Measurements from ENCODE around the gene FIBP. TPM values are rescaled to one million over a fixed set of nuclear protein-coding genes. Genes with fewer than 3 reads are reported as not detected.

The FIBP gene
- total RNA-seq, 1 donor, result 193 TPM

DNA sequence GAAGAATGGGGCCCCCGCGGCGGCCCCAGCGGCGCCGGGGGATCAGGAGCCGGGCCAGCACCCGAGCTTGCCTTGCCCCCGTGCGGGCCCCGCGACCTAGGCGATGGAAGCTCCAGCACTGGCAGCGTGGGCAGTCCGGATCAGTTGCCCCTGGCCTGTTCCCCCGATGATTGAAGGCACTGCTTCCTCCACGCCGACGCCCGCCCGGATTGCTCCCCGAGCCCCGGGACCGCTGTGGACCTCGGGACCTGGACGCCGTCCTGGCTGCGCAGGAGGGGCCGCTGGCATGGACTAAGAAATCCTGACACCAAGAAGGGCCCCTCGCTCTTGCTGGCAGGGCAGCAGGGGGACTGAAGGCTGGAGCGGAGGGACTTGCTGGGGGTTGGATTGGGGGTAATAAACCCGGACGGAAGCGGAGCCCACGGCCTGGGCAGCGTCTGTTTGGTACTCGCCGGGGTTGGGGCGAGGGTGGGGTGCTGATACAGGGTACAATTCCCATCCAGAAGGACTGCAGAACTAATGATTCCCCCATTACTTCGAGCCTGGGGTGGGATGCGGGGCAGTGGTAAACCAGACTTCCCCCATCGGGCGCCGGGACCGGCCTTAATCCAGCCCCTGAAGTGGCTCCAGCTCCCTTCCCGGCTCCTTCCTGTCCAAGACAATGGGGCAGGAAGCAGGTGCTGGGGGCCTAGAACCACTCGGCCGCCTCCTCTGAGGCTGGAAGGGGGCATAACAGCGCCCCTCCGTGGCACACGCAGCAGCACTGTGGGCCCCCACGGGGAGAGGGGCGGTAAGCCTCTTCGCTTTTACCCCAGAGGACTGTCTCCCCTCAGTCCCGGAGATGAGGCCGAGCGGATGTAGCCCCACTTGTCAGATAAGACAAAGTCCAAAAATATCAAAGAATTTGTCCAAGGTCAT is 3.2 kb upstream of the FIBP start:
- peak in 1 of 3 donors; percentile 48 for DNase-seq (ENCODE audit: low read depth in 2 of 3, low spot score in 2 of 3)

DNA sequence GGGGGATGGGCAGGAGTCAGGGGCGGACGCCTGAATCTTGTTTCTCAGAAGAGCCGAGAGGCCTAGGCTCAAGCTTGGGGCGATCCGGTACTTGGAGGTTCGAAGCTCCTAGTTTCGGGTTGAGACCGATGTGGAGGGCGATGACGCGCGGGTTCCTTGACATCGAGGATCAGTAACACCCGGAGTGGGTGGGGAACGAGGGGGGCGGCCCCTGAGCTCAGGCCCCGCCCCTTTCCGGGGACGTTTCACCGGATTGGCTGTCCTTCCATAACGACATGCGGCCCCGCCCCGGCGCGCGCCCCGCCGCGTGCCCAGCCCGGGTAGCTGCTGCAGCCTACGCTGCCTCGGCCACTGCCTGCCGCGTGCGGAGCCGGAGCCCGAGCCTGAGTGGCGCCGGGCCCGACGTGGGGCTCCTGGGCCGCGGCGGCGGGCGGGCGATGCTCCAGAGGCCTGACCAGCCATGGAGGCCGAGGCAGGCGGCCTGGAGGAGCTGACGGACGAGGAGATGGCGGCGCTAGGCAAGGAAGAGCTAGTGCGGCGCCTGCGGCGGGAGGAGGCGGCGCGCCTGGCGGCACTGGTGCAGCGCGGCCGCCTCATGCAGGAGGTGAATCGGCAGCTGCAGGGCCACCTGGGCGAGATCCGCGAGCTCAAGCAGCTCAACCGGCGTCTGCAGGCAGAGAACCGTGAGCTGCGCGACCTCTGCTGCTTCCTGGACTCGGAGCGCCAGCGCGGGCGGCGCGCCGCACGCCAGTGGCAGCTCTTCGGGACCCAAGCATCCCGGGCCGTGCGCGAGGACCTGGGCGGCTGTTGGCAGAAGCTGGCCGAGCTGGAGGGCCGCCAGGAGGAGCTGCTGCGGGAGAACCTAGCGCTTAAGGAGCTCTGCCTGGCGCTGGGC is 2.3 kb upstream of the FIBP start, which contains the start of gene CCDC85B:
Gene CCDC85B (plus strand): TSS at position 350 of the 895 bp plus-strand sequence. CDS start 111 bp downstream, at position 461.
- peak; percentile 94 to 95 (median 95) for DNase-seq (ENCODE audit: low read depth in 2 of 3, low spot score in 2 of 3)

DNA sequence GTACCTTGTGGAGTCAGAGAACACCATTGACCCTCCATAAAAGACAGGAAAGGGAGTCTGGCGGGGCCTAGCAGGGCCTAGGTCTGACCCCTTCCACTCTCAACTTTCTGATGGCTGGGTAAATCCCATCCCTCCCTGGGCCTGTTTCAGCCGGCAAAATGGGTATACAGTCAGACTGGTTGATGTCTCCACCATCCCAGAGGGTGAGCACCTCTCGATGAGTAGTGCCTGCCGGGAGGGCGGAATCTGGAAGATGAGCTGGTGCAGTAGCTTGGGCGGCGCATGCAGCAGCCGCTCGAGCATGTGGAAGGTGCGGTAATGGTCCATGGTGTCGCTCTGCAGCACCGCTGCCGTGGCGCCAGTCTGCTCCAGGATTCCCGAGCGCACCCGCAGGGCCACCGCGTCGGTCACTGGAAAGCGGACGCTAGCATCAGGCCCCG is 528 bp downstream of the FIBP start:
- no peak for DNase-seq (ENCODE audit: low read depth in 2 of 3, low spot score in 2 of 3)

DNA sequence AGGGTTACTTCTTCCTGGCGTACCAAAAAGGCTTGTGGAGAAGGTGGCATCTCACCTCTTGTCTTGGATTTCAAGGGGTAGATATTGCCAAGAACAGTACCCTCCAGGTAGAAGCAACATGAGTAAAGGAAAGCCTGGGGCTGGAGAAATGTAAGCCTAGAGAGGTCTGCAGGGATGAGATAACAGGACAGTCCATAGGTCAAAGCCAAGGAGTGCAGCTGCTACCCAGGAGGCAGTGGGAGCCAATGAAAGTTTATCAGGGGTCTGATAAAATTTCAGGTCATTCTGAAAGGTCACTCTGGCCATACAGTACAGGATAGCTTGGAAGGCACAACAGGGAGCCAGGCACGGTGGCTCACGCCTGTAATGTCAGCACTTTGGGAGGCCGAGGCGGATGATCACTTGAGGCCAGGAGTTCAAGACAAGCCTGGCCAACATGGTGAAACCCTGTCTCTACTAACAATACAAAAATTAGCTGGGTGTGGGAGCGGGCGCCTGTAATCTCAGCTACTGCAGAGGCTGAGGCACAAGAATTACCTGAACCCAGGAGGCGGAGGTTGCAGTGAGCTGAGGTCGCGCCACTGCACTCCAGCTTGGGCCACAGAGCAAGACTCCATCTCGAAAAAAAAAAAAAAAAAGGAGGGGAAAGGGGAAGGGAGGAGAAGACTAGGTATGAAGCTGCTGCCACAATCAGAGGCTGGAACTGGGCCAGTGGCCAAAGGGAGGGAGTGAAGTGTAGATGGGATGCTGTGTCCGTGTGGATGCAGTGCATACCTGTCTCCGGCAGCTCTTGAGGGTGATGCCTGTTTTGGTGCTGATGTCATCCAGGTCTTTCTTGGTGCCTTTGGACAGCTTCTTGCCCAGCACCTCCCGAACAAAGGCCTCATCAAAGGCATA is 1.2 kb downstream of the FIBP start:
- no peak for DNase-seq (ENCODE audit: low read depth in 2 of 3, low spot score in 2 of 3)

- no peak for DNase-seq (ENCODE audit: low read depth in 2 of 3, low spot score in 2 of 3)
These were observed 2.3 kb downstream of the FIBP start for GRCh38 chr11:65885808-65886536.

DNA sequence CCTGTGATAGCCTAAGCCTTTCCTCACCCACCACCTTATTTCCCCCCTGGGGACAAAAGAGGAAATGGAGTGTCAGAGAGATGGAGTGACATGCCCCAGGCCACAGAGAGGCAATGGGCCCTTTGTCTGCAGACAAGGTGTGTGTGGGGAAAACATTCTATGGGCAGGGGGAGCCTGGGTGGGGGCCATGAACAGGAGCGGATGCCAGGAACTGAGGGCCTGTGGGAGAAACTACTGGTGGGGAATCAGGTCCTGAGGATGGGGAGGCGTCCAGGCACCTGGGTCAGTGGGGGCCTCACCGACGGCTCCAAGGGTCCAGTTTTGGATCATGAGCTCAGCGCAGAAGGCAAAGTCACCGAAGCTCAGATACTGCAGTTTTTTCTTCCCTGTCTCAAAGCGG is 3.0 kb downstream of the FIBP start:
- DNase-seq (ENCODE audit: low read depth in 2 of 3, low spot score in 2 of 3), result no peak

DNA sequence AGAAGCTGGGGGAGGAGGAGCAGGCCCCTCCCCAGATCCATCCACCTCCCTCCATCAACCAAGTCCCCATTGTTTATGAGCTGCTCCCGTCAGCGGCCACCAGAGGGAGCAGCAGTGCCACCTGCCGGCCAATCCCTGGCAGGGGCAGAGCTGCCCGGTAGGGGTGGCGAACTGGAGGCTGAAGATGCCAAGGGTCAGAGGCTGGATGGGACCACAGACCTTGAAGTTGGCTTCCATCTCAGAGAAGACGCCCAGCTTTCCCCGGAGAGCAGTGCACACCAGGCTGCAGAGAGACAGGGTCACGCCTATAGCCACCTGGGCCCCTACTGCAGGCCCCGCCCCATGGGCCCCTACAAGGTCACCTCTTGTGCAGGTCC is 3.6 kb downstream of the FIBP start:
- DNase-seq (ENCODE audit: low read depth in 2 of 3, low spot score in 2 of 3), result peak; percentile 69 to 84 (median 81)

DNA sequence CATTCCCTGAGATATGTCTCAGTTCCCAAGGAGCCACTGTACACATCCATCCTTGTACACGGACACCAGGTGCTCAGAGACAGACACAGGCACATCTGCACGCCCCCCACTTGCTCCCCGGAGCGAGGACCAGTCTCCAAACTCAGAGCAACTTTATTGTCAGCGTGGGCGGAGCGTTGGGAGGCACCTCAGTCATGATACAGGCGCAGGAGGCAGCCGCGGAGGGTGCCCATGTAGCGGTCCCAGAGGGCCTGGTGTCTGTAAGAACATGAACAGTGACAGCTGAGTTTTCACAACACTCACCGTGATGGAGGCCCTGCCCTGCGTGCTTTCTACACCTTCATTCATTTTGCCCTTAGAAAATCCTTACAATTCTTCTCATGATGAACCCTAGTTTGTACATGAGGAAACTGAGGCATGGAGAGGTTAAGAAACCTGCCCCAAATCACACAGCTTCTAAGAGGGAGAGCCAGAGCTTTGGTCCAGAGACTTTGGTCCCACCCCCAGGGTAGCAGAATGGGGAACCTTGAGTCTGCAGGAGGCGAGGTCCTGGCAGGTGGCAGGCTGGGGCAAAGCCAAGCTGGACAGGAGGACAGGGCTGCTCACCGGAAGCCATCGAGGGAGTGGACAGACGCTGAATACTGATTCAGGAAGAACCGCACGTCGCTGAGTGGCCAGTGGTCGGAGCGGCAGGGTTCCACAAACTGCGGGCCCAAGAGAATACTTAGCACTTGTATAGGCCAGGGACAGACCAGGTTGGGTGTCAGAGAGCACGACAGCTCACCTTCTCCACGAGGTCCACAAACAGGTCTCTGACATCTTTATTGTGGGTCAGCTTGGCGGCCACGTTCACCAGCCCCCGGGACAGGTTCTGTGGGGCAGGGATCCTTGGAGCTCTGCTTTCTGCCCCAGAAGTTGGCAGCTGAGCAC is 4.2 kb downstream of the FIBP start:
- no peak for DNase-seq (ENCODE audit: low read depth in 2 of 3, low spot score in 2 of 3)

GRCh38 chr11:65883058-65883761 is 5.1 kb downstream of the FIBP start:
- DNase-seq (ENCODE audit: low read depth in 2 of 3, low spot score in 2 of 3), result no peak

DNA sequence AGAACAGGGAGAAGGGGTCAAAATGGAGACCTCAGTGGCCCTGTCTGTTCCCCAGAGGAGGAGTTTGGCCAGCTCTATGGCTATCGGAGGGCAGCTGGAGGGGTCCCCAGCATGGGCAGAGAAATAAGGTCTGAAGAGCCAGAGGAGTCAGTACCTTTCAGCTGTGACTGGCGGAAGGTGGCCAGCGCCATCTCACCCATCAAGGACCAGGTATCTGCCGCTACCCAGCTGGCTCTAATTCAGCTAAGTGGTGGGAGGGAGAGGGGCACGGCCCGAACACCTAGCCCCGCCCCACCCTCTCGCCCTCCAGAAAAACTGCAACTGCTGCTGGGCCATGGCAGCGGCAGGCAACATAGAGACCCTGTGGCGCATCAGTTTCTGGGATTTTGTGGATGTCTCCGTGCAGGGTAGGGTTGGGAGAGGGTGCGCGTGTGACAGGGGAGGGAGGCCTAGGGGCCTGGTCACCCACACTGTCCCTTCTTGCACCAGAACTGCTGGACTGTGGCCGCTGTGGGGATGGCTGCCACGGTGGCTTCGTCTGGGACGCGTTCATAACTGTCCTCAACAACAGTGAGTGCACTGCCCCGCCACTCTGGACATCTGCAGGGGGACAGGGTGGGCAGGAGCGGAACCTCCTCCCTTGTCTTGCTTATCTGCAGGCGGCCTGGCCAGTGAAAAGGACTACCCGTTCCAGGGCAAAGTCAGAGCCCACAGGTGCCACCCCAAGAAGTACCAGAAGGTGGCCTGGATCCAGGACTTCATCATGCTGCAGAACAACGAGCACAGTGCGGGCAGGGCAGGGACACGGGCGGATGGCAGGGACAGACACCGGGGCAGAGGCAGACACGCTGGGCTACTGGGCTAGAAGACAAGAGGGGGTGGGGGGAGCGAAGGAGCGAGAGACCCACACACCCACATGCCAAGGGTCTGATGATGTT is 5.9 kb downstream of the FIBP start:
- DNase-seq (ENCODE audit: low read depth in 2 of 3, low spot score in 2 of 3), result no peak

- no peak for DNase-seq (ENCODE audit: low read depth in 2 of 3, low spot score in 2 of 3)
These were observed 7.3 kb downstream of the FIBP start for GRCh38 chr11:65880844-65881421.

DNA sequence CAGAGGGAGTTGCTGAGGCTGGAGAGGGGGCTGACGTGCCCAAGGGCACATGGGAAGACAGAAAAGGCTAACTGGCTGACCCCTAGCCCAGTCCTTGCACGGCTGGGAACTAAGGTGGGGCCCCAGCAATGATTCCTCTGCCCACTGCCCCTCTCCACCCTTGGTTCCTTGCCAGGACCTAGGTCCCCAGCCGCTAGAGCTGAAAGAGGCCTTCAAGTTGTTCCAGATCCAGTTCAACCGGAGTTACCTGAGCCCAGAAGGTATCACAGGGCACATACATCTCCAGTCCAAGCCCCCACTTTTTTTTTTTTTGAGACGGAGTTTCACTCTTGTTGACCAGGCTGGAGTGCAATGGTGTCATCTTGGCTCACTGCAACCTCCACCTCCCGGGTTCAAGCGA is 8.2 kb downstream of the FIBP start:
- no peak for DNase-seq (ENCODE audit: low read depth in 2 of 3, low spot score in 2 of 3)

DNA sequence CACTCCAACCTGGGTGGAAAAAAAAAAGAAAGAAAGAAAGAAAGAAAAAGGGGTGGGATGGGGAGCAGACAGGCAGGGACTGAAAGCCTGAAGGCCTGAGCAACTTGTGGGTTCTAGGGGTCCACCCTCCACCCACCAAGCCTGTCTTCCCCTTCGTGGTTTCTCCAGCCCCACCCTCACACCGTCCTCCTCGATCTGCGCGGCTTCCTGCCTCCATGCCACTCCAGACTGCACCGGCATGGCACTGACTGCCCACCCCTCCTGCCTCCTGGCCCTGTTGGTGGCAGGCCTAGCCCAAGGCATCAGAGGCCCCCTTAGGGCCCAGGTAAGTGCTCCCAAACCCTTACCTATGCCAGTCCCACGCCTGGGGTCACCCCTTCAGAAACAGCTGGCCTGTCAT is 8.7 kb downstream of the FIBP start, which contains the start of gene CTSW:
Gene CTSW (plus strand): TSS at position 221 of the 400 bp plus-strand sequence. CDS start 18 bp downstream, at position 239.
- peak in 2 of 3 donors; percentile 64 to 78 for DNase-seq (ENCODE audit: low read depth in 2 of 3, low spot score in 2 of 3)

- DNase-seq (ENCODE audit: low read depth in 2 of 3, low spot score in 2 of 3), result peak; percentile 90 to 92 (median 91)
These were observed 14.7 kb downstream of the FIBP start for GRCh38 chr11:65873318-65874156.

DNA sequence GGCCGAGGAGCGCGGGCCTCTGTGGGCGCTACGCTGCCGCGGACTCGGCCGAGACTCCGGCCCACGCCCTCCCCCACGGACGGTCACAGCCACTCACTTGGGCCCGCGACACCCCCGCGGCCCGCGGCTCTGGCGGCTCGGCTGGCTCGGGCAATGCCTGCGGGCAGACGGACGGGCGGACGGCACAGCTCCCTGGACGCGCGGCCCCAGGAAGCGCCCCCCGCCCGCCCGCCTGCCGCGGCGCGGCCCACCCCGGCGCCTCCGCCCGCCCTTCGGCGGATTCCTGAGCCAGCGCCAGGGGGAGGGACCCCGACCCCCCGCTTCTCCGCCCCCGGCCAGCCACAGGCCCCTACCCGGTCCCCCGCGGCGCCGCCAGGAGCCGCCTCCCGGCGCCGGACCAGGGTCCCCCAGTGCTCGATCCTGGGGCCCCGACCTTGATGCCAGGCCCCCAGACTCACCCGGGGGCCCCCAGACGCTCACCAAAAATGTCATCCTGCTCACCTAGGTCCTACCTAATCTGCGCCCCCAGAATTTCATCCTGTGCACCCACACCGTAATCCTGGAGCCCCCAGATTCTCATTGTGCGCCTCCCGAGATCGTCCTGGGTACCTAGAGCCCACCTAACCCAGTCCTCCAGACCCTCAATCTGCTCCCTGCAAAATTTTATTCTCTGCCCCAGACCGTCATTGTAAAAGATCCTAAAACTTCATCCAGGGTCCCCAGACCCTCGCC is 15.5 kb downstream of the FIBP start, which contains the start of gene EFEMP2:
Gene EFEMP2 (minus strand): TSS at position 215 of the 732 bp plus-strand sequence. CDS start 446 bp downstream, outside the sequence.
- no peak for DNase-seq (ENCODE audit: low read depth in 2 of 3, low spot score in 2 of 3)

Measured in hematopoietic multipotent progenitor cell (in vitro differentiated cells).